HG03175 (cell line): ENCODE data around the gene MUC20.
"Not testable (repeated sequence)": the region's sequence is repeated elsewhere in the genome, so short reads cannot be mapped to it uniquely, and the experiment has no call there.

Experiments used
- ATAC-seq: cut with Tn5 transposase; IDR thresholded peaks from one replicate; pipeline ENCODE4 v1.9.1; 2021; ENCODE audit warnings: mild to moderate bottlenecking, moderate library complexity; ENCODE audit not compliant: unreplicated experiment

MUC20 gene

DNA sequence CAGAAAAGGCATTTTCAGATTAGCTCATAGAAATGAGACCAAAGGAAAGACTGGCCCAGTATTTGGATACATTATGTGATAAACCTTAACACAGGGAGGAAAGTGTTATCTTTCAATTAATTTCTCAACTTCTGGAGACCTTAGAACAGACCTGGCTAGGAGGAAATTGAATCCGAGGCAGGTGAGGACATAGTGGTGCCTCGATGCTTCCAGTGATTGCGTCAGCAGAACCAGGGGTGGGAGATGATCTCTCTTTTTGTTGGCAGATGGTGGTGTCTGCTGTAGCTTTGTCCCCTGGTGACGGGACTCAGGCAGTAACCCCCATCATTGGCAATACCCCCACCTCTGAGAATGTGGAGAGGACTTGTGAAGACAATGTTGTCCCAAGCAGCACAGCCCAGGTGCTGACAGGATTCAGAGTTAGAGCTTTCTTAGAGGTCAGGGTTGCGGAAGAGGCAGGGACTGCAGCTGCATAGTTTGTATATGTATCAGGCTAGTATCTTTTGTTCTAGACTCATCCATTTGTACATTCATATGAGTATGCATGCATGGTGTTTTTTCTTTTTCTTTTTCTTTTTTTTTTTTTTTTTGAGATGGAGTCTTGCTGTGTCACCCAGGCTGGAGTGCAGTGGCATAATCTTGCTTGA is 27.9 kb upstream of the MUC20 start:
- no peak for ATAC-seq

DNA sequence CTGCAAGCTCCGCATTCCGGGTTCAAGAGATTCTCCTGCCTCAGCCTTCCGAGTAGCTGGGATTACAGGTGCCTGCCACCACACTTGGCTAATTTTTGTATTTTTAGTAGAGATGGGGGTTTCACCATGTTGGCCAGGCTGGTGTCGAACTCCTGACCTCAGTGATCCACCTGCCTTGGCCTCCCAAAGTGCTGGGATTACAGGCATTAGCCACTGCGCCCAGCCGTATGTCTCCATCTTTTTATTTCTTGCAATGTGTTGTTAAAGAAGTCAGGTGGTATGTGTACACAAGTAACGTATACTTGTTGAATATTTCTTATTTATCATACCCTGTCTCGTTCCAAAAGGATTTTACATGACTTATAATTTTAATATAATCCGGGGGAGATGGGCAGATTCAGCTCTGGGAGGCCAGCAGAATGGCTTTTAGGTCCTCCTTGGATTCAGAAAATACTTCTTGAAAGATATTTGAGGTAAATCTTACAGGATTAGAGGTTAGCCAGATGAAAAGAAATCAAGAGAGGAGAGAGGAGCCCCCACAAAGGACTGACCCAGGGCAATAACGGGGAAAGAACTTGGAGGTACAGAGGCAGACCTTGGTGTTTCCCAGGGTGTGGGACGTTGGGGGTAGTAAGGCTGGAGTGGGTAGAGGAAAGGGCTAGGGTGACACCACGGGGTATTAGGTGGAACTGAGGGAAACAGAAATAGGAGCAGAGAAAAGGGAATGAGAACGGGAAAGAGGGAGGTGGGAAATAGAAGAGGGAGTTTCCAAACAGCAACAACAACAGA is 27.2 kb upstream of the MUC20 start:
- ATAC-seq = no peak

- ATAC-seq = not testable (repeated sequence)
These were observed 26.3 kb upstream of the MUC20 start for GRCh38 chr3:195694217-195695076.

DNA sequence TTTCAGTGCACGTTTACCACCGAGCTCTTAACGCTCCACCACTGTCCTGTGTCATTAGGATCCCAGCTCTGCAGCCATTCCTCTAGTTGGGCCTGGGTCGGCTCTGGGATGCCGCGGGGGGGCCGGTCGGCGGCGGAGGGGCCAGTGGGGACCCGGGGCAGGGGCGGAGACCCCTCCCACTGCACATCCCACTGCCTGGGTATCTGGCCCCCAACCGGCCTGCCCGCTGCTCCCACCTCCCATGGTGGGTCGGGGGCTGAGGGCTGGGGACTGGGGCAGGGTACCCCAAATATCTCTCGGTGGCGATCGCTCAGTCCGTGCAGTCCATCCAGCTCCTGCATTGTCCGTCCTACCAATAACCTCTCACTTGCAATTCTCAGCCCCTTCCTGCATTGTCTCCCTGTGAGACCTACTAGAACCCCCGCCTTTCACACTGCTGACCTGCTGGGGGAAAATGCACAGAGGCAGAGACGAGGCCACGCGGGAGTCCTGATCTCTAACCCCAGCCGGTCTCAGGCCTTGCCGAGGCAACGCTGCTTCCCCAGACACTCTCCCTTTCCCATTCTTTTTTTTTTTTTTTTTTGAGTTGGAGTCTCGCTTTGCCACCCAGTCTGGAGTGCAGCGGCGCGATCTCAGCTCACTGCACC is 24.0 kb upstream of the MUC20 start:
- no peak for ATAC-seq

DNA sequence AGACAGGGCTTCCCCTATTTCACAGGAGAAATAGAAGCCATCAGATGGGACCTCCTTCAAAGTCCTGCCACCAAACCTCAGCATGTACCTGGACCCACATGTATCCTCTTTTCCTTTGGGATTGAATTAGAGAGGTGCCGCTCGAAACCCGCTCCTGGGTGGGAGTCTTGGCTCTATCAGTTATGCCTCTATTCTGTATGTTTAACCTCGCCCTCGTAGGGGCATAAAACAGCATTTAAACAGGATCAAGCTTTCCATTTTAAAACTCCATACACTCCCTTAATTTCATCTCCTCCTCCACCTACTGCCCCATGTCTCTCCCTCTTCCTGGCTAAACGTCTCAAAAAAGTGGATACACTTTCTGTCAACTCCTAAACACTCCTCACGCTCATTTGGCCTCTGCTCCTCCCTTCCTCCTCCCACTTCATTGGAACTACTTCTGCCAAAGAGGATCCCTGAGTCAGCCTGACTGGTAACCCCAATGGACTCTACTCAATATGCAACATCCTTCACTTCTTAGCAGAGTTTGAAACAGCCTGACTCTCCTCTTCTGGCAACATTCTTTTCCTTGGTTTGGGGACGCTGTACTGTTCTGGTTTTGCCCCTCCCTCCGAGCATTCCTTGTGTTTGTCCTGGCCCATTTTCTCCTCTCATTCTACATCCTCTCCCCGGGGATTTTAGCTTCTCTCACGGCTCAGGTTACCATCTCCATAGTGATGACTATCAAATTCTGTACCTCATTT is 23.0 kb upstream of the MUC20 start:
- ATAC-seq = no peak

DNA sequence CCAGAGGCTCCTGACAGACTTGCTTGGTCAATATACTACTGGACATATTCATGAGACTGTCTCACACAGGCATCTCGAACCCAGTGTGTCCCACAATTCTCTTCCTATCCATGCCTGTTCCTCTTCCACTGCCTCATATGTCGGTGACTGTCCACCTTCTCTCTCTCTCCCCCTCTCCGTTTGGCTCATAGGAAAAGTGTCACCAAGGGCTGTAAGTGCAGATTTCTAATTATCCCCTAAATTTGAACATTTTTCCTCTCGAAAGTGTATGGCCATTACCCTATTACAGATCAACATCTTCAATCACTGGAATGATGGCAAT is 22.5 kb upstream of the MUC20 start:
- ATAC-seq = no peak

GRCh38 chr3:195698647-195699387 is 22.0 kb upstream of the MUC20 start:
- no peak for ATAC-seq

DNA sequence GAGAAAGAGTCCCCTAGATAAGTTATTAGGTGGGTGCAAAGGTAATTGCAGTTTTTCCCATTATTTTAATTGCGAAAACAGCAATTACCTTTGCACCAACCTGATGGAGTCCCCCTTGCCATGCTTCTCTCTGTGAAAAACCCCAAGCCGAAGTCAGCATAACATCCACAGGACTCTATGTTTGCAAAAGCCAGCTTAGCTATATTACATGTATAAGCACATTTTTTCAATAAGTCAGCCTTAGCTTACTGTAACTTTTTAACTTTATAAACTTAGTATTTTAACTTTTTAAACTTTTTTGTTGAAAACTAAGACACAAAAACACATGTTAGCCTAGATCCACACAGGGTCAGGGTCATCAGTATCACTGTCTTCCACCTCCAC is 21.4 kb upstream of the MUC20 start:
- ATAC-seq = no peak

DNA sequence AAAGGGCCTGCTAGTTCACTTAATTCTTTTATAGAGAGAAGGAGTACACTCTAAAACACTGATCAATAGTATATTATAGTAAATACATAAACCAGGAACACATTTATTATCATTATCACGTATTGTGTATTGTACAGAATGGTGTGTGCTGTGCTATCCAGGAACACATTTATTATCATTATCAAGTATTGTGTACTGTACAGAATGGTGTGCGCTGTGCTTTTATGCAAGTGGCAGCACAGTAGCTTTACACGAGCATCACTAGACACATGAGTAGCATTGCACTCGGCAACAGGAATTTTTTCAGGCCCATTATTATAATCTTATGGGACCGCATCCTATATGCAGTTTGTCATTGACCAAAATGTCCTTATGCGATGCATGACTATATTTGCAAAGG is 20.9 kb upstream of the MUC20 start:
- no peak for ATAC-seq

DNA sequence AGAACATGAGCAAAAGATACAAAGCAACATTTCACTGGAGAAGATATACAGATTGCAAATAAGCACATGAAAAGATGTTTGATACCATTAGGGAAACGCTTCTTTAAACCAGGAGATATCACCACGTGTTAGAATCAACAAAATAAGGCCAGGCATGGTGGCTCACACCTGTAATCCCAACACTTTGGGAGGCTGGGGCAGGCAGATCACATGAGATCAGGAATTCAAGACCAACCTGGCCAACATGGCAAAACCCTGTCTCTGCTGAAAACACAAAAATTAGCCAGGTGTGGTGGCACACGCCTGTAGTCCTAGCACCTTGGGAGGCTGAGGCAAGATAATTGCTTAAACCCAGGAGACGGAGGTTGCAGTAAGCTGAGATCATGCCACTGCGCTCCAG is 20.5 kb upstream of the MUC20 start:
- no peak for ATAC-seq

DNA sequence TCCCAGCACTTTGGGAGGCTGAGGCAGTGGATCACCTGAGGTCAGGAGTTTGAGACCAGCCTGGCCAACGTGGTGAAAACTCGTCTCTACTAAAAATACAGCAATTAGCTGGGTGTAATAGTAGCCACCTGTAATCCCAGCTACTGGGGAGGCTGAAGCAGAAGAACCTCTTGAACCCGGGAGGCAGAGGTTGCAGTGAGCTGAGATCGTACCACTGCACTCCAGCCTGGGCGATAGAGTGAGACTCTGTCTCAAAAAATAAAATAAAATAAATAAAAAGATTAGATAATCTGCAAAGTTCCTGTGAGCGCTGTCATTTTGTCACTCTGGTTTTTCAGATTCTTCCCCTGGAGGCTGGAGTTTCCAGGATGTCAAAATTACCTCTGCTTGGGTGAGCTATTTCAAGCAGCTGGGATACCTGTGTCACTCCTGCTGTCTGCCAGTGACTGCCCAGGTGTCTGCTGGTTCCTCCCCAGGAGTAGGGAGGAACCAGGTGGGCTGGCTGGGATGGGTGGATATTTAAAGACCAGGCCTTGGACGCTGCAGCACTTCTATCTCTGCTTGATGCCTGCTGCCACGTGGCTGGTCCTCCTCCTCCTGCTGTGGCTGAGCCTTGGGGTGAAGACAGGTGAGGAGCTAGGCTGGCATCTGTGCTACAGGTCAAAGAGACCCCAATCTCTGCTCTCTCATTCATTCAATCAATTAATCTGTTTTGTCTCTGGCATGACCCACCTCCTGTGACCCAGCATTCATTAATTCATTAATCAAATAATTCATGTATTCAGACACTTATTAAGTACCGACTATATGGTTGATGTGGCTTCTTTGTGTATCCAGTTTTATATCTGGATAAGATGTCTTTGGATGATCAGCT is 19.5 kb upstream of the MUC20 start:
- no peak for ATAC-seq

DNA sequence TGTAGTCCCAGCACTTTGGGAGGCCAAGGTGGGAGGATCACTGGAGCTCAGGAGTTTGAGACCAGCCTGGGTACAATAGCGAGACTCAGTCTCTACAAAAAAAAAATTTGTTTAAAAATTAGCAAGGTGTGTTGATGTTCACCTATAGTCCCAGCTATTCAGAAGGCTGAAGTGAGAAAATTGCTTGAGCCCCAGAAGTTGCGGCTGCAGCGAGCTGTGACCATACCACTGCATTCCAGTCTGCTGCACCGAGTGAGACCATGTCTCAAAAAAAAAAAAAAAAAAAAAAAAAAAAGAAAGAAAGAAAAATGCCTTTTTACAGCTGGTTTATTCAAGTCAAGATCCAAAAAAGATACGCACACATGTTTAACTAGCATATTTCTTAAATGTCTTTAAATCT is 17.0 kb upstream of the MUC20 start:
- ATAC-seq = no peak

- no peak for ATAC-seq
These were observed 16.3 kb upstream of the MUC20 start for GRCh38 chr3:195704433-195704999.

DNA sequence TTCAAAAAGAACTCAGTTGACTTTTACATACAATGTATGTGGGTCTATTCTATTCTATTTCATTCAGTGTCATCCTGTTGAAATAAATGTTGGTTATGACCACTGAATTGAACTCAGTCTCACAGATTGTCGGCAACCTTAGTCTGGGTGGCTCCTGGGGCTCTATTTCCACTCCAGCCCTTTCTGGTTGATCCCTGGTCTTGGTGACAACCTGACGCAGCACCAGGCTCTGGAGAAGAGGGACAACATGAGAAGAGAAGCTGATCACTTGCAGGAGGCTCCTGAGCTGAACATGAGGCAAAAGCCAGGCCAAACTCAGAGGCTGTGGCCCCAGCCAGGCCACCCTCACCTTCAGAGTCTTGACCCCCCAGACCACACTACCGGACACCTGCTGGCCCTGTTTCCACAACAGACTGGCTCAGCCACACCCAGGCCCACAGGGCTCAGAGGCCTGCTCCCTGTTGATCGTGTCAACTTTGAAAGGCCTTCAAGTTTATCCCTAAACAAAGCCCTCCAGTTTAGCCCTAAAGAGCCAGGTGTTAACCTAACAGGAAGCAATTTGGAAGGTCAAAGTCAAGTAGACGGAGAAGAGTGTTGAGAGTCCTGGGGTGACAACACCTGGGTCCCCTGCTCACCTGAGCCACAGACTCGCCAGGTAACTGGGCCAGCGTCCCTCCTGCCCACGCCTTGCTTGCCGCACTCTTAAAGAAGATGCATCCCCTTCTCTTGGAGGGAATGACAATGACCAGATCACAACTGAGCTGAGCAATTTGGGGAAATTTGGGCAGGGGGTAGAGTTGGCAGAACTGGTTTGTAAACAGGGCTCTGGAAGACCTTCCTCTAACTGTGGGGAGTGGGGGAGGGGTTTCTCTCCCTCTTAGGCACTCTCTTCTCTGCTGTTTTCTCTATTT is 15.4 kb upstream of the MUC20 start:
- ATAC-seq = no peak

DNA sequence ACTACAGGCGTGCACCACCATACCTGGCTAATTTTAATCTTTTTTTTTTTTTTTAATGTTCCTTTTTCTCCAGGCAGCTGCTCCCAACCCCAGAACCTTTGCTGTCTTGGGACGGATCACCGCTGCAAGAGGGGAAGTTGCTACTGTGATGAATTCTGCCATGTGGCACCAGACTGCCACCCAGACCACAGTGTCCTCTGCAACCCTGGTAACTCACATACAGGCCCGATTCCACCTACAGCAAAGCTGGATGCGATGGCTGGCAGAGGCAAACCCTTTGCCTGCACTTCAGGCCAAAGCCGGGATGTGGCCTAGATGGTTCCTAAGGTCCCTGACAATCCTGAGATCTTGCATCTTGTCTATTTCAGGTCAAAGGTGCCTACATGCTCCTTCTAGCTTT is 12.7 kb upstream of the MUC20 start:
- ATAC-seq = no peak

GRCh38 chr3:195708626-195709481 is 11.9 kb upstream of the MUC20 start:
- ATAC-seq = no peak

GRCh38 chr3:195709676-195710085 is 11.1 kb upstream of the MUC20 start:
- ATAC-seq = no peak
